HCT116 (cell line): Measurements from ENCODE around the gene TMEM129. TPM values are rescaled to one million over a fixed set of nuclear protein-coding genes. Genes with fewer than 3 reads are reported as not detected.
A peak's percentile ranks its signal among the peaks of the same experiment; 100 is the strongest.

Experiments
- ATAC-seq: fragments of 200-7000 bp; cut with Tn5 transposase; 2 replicates; pipeline ENCODE4 v1.9.1; 2020; ENCODE audit warnings: mild to moderate bottlenecking, moderate library complexity
- BruUV-seq: library from RNA; stranded (reverse); fragments of 400-500 nt; replicated peaks from 2 replicates; lab custom pipeline; 2021; lab: Mats Ljungman, UMichigan
- CTCF ChIA-PET: fragments of 300-600 bp; sonication (Branson Sonifier 250); formaldehyde crosslinking; loops from one replicate; lab custom pipeline; 2021; ENCODE audit warnings: antibody characterized with exemption; lab: Charles Lee
- POLR2A ChIA-PET: fragments of 300-600, 350-600 bp; sonication (Branson Sonifier 250); formaldehyde crosslinking; loops from one replicate; lab custom pipeline; 2021; ENCODE audit warnings: antibody characterized with exemption; lab: Charles Lee
- RAD21 ChIA-PET, 2 experiments: fragments of 300-600 bp; sonication (Branson Sonifier 250); formaldehyde crosslinking; loops; one replicate each; lab custom pipeline; 2023; ENCODE audit warnings: low total read pairs in 2 of 2; ENCODE audit not compliant: uncharacterized antibody in 2 of 2, unreplicated experiment in 2 of 2, low non-redundant PET in 1 of 2; lab: Charles Lee
- DNase-seq: peaks from one replicate; pipeline ENCODE4 v3.0.0-alpha.2; 2010; ENCODE audit warnings: low read depth, low spot score
- H2AFZ ChIP-seq: fragments of 200-600 bp; shearing (Covaris generic), sonication (generic); 2 replicates; pipeline ENCODE4 v1.6.1; 2017; ENCODE audit warnings: low read depth, mixed run types, mixed read lengths, antibody characterized with exemption, low read length; ENCODE audit not compliant: poor library complexity, severe bottlenecking
- H3K27ac ChIP-seq: 2 replicates; pipeline ENCODE4 v1.5.1; 2012; ENCODE audit warnings: low read depth, low read length
- H3K27me3 ChIP-seq: fragments of 200-600 bp; sonication (generic); 2 replicates; pipeline ENCODE4 v1.6.1; 2016; ENCODE audit warnings: mixed run types, low read length, mixed read lengths; ENCODE audit not compliant: insufficient read depth
- H3K36me3 ChIP-seq, 2 experiments: fragments of 200-500 bp in 1 of 2; fragments of 200-600 bp in 1 of 2; sonication (Bioruptor generic) in 1 of 2; sonication (generic) in 1 of 2; 2 replicates each; pipeline versions ENCODE4 v1.5.1 to v1.6.1; 2014 to 2016; ENCODE audit warnings: low read length in 2 of 2, inconsistent platforms in 1 of 2, mixed read lengths in 1 of 2, mixed run types in 1 of 2; ENCODE audit not compliant: insufficient read depth in 2 of 2, control insufficient read depth in 1 of 2
- H3K4me1 ChIP-seq, 2 experiments: fragments of 200-600 bp in 1 of 2; sonication (generic) in 1 of 2; 2 replicates each; pipeline versions ENCODE4 v1.5.1 to v1.6.1; 2012 to 2017; ENCODE audit warnings: low read length in 2 of 2, inconsistent platforms in 1 of 2, mild to moderate bottlenecking in 1 of 2, mixed read lengths in 1 of 2, mixed run types in 1 of 2, moderate library complexity in 1 of 2; ENCODE audit not compliant: insufficient read depth in 2 of 2, control insufficient read depth in 1 of 2
- H3K4me2 ChIP-seq: fragments of 200-600 bp; sonication (generic); 2 replicates; pipeline ENCODE4 v1.6.1; 2017; ENCODE audit warnings: mixed run types, low read length, mixed read lengths
- H3K4me3 ChIP-seq, 2 experiments: fragments of 200-600 bp in 1 of 2; sonication (generic) in 1 of 2; replicated peaks in 1 of 2; 2 replicates each; pipeline ENCODE4 v1.5.1; 2011 to 2016; ENCODE audit warnings: low read length in 2 of 2, control low read depth in 1 of 2, low read depth in 1 of 2, mild to moderate bottlenecking in 1 of 2, mixed read lengths in 1 of 2, mixed run types in 1 of 2
- H3K79me2 ChIP-seq: fragments of 200-600 bp; sonication (generic); 2 replicates; pipeline ENCODE4 v1.6.1; 2017; ENCODE audit warnings: mild to moderate bottlenecking, mixed run types, low read length, moderate library complexity, mixed read lengths; ENCODE audit not compliant: insufficient read depth
- H3K9ac ChIP-seq: fragments of 200-600 bp; sonication (generic); 2 replicates; pipeline ENCODE4 v1.6.1; 2016; ENCODE audit warnings: low read length, mixed read lengths
- H3K9me2 ChIP-seq: fragments of 200-600 bp; sonication (generic), shearing (Covaris generic); 2 replicates; pipeline ENCODE4 v1.6.1; 2017; ENCODE audit warnings: mixed run types, mild to moderate bottlenecking, moderate library complexity; ENCODE audit not compliant: insufficient read depth
- H3K9me3 ChIP-seq, 2 experiments: fragments of 200-500 bp in 1 of 2; fragments of 200-600 bp in 1 of 2; sonication (Bioruptor generic) in 1 of 2; sonication (generic) in 1 of 2; 2 replicates each; pipeline ENCODE4 v1.6.1; 2014 to 2017; ENCODE audit warnings: low read length in 2 of 2, mixed read lengths in 2 of 2, inconsistent platforms in 1 of 2, low read depth in 1 of 2, mild to moderate bottlenecking in 1 of 2, mixed run types in 1 of 2, moderate library complexity in 1 of 2; ENCODE audit not compliant: control insufficient read depth in 1 of 2, insufficient read depth in 1 of 2
- H4K20me1 ChIP-seq: fragments of 200-600 bp; sonication (generic), shearing (Covaris generic); 2 replicates; pipeline ENCODE4 v1.6.1; 2017; ENCODE audit warnings: mixed run types, mild to moderate bottlenecking, moderate library complexity; ENCODE audit not compliant: insufficient read depth
- CBX3 ChIP-seq: IDR thresholded peaks from 2 replicates; pipeline ENCODE4 v1.6.1; 2012; ENCODE audit warnings: low read depth
- CEBPB ChIP-seq: IDR thresholded peaks from 2 replicates; pipeline ENCODE4 v1.6.1; 2012; ENCODE audit warnings: low read depth
- ELF1 ChIP-seq: IDR thresholded peaks from 2 replicates; pipeline ENCODE4 v1.6.1; 2012; ENCODE audit warnings: low read depth, borderline replicate concordance
- EZH2 ChIP-seq: fragments of 200-600 bp; sonication (generic); IDR thresholded peaks from 2 replicates; pipeline ENCODE4 v1.6.1; 2017; ENCODE audit warnings: antibody characterized with exemption, mixed run types
- EZH2phosphoT487 ChIP-seq: fragments of 200-600 bp; IDR thresholded peaks from 2 replicates; pipeline ENCODE4 v1.6.1; 2018; ENCODE audit warnings: antibody characterized with exemption, borderline replicate concordance
- FOSL1 ChIP-seq: IDR thresholded peaks from 2 replicates; pipeline ENCODE4 v1.6.1; 2012; ENCODE audit warnings: low read depth
- RAD21 ChIP-seq: IDR thresholded peaks from 2 replicates; pipeline ENCODE4 v1.6.1; 2012; ENCODE audit warnings: low read depth, mild to moderate bottlenecking
- SIN3A ChIP-seq: IDR thresholded peaks from 2 replicates; pipeline ENCODE4 v1.6.1; 2012; ENCODE audit warnings: low read depth
- SRF ChIP-seq: IDR thresholded peaks from 2 replicates; pipeline ENCODE4 v1.6.1; 2012; ENCODE audit warnings: low read depth
- ZFX ChIP-seq: fragments of 450-650 bp; IDR thresholded peaks from 2 replicates; pipeline ENCODE4 v1.6.1; 2017
- ZNF274 ChIP-seq: fragments of 200-500 bp; sonication (Bioruptor generic); IDR thresholded peaks from 2 replicates; pipeline ENCODE4 v1.6.1; 2014; ENCODE audit warnings: mild to moderate bottlenecking, low read depth, low read length, inconsistent platforms
- intact Hi-C: fragments of 100-400 bp; cut with micrococcal nuclease; formaldehyde crosslinking; loops from 2 replicates; pipeline ENCODE4 v1.10.0; 2022
- total RNA-seq: library from RNA; stranded (reverse); gene quantifications from one replicate; pipeline ENCODE4 v1.2.1, GENCODE V29; 2021; ENCODE audit not compliant: unreplicated experiment
- TF ChIP-seq, protein P1 (sequence below), 3 experiments: fragments of 200-600 bp in 1 of 3; sonication (generic) in 1 of 3; IDR thresholded peaks in 2 of 3; conservative IDR thresholded peaks in 1 of 3; 2 replicates each; pipeline ENCODE4 v1.5.1; 2012 to 2017; ENCODE audit warnings: low read depth in 2 of 3, low read length in 2 of 3, antibody characterized with exemption in 1 of 3, borderline replicate concordance in 1 of 3, control low read depth in 1 of 3, mild to moderate bottlenecking in 1 of 3, mixed read lengths in 1 of 3, mixed run types in 1 of 3, moderate library complexity in 1 of 3; ENCODE audit not compliant: insufficient read depth in 1 of 3
- TF ChIP-seq, protein P2 (sequence below): IDR thresholded peaks from 2 replicates; pipeline ENCODE4 v1.6.1; 2011; ENCODE audit warnings: mild to moderate bottlenecking, low read length, moderate library complexity; ENCODE audit not compliant: insufficient replicate concordance; ENCODE audit errors: extremely low read depth
- TF ChIP-seq, protein P3 (sequence below): IDR thresholded peaks from 2 replicates; pipeline ENCODE4 v1.6.1; 2012; ENCODE audit warnings: low read depth

The TMEM129 gene
- total RNA-seq, 1 experiment from 2014 or later: 29.4 TPM

DNA sequence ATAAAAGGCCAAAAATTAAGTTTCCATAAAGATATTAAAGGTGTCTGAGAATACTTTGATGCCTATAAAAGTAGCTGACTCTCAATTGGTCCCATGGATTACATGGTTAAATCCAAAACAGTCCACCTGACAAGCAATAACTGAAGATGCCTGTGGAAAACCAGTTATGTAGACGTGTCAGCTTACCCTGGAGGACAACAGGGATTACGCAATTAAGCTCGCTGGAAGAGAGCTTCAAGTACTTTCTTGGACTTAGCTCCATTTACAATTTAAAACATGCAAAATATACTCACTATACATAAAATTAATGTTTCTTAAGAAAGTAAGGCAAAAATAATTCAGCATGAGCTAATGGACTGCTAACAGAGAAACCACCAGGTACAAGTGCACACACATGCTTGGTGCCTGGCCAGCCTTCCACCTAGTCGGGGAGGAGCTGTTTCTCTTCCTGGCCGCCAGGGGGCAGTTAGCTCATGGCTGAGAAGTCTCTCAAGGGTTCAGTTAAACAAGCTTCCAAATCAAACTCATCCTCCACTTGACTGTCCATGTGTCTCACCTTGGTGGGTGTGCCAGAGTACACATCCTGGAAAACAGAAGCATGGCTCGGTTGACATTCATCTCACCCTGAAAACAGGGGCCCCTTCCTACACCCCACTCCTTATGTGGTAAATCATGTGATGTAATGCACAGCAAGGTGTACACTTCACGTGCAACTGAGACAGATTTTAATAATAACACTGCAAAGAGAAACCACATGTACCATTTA, 27.8 kb downstream of the TMEM129 start (continued):
- TF ChIP-seq, protein P1, sequence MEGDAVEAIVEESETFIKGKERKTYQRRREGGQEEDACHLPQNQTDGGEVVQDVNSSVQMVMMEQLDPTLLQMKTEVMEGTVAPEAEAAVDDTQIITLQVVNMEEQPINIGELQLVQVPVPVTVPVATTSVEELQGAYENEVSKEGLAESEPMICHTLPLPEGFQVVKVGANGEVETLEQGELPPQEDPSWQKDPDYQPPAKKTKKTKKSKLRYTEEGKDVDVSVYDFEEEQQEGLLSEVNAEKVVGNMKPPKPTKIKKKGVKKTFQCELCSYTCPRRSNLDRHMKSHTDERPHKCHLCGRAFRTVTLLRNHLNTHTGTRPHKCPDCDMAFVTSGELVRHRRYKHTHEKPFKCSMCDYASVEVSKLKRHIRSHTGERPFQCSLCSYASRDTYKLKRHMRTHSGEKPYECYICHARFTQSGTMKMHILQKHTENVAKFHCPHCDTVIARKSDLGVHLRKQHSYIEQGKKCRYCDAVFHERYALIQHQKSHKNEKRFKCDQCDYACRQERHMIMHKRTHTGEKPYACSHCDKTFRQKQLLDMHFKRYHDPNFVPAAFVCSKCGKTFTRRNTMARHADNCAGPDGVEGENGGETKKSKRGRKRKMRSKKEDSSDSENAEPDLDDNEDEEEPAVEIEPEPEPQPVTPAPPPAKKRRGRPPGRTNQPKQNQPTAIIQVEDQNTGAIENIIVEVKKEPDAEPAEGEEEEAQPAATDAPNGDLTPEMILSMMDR (IDR thresholded peaks at IDR 0.05 in 2 of 3, conservative IDR thresholded peaks at IDR 0.05 in 1 of 3; ENCODE audit: borderline replicate concordance in 1 of 3, insufficient read depth in 1 of 3, low read depth in 2 of 3, low read length in 2 of 3): peak; percentile 79 to 95 (median 95)
- TF ChIP-seq EZH2phosphoT487: no peak
- TF ChIP-seq SRF: no peak
- no peak for TF ChIP-seq FOSL1
- TF ChIP-seq CBX3: 0 out of 2 replicates have a peak, but pooled peaks have one; percentile 32
- TF ChIP-seq, all 23 proteins: peak for 6

DNA sequence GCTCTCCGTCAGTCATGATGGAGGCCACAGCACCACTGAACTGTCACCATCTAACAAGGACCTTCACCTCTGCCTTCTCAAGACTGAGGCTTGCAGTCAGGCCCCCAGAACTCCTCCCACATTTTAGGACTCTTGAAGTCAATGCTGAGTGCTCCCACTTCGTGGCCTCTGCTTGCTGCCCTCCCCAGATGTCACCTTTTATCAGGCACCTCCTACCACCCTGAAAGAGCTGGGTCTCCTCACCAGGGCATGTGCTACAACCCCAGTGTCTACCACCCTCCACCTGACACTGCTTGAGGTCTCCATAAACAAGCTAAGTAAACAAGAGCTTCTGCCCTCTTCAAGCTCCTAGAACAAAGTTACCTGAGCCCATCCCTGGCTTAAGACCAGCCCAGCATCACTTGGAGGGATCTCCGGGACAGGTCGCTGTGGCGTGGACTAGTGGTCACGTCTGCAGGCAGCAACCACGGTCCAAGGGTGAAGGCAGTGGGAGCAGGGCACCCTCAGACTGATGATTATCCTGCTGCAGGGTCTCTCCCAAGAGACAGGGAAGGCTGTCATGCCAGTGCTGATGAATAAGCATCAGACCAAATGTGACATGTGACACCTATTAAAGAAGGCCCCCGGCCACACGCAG, 29.3 kb downstream of the TMEM129 start:
- no peaks in the 10 kb centered on the region for H3K9me3 ChIP-seq
- no peak overlapping the region for H3K4me2 ChIP-seq
- POLR2A ChIA-PET: no interaction called here
- H2AFZ ChIP-seq: no peak overlapping the region
- CTCF ChIA-PET: interaction anchor here (1.0 kb wide), 1 partner anchor 34 kb away, joined by 3 read pairs; no protein-coding TSS in a partner anchor
- H3K27ac ChIP-seq: no peak overlapping the region
- H4K20me1 ChIP-seq: peaks cover 4% of the 10 kb centered on the region; the same call in 1 of the 2 replicates
- DNase-seq (no peak), ATAC-seq (no peak)
- H3K9ac ChIP-seq: no peak overlapping the region
- TF ChIP-seq CEBPB (no peak), ZFX (no peak), ELF1 (no peak), FOSL1 (no peak), ZNF274 (no peak), EZH2phosphoT487 (no peak), RAD21 (no peak), EZH2 (no peak), SIN3A (no peak)
- TF ChIP-seq, protein P2, sequence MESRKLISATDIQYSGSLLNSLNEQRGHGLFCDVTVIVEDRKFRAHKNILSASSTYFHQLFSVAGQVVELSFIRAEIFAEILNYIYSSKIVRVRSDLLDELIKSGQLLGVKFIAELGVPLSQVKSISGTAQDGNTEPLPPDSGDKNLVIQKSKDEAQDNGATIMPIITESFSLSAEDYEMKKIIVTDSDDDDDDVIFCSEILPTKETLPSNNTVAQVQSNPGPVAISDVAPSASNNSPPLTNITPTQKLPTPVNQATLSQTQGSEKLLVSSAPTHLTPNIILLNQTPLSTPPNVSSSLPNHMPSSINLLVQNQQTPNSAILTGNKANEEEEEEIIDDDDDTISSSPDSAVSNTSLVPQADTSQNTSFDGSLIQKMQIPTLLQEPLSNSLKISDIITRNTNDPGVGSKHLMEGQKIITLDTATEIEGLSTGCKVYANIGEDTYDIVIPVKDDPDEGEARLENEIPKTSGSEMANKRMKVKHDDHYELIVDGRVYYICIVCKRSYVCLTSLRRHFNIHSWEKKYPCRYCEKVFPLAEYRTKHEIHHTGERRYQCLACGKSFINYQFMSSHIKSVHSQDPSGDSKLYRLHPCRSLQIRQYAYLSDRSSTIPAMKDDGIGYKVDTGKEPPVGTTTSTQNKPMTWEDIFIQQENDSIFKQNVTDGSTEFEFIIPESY: no peak
- TF ChIP-seq, protein P3, sequence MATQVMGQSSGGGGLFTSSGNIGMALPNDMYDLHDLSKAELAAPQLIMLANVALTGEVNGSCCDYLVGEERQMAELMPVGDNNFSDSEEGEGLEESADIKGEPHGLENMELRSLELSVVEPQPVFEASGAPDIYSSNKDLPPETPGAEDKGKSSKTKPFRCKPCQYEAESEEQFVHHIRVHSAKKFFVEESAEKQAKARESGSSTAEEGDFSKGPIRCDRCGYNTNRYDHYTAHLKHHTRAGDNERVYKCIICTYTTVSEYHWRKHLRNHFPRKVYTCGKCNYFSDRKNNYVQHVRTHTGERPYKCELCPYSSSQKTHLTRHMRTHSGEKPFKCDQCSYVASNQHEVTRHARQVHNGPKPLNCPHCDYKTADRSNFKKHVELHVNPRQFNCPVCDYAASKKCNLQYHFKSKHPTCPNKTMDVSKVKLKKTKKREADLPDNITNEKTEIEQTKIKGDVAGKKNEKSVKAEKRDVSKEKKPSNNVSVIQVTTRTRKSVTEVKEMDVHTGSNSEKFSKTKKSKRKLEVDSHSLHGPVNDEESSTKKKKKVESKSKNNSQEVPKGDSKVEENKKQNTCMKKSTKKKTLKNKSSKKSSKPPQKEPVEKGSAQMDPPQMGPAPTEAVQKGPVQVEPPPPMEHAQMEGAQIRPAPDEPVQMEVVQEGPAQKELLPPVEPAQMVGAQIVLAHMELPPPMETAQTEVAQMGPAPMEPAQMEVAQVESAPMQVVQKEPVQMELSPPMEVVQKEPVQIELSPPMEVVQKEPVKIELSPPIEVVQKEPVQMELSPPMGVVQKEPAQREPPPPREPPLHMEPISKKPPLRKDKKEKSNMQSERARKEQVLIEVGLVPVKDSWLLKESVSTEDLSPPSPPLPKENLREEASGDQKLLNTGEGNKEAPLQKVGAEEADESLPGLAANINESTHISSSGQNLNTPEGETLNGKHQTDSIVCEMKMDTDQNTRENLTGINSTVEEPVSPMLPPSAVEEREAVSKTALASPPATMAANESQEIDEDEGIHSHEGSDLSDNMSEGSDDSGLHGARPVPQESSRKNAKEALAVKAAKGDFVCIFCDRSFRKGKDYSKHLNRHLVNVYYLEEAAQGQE: no peak
- H3K27me3 ChIP-seq: no peaks in the 10 kb centered on the region
- no peaks in the 10 kb centered on the region for H3K9me2 ChIP-seq
- peaks cover 22% of the 10 kb centered on the region for H3K79me2 ChIP-seq
- intact Hi-C loops: no loop called here
- no peak overlapping the region for H3K4me3 ChIP-seq
- no TSS peak for BruUV-seq
- peaks cover 39 to 56% of the 10 kb centered on the region in 2 experiments for H3K36me3 ChIP-seq
- RAD21 ChIA-PET: no interaction called here
- H3K4me1 ChIP-seq: no peaks in the 10 kb centered on the region
